H1 (cell line): ENCODE results near the gene ADRM1. TPM values are rescaled to one million over a fixed set of nuclear protein-coding genes. Genes with fewer than 3 reads are reported as not detected.

Experiments used
- CTCF ChIA-PET: fragments of 300-600 bp; sonication (Branson Sonifier 250); formaldehyde crosslinking; loops from one replicate; lab custom pipeline; 2021; ENCODE audit not compliant: partially characterized antibody; lab: Charles Lee
- POLR2A ChIA-PET: fragments of 300-600 bp; sonication (Branson Sonifier 250); formaldehyde crosslinking; loops from one replicate; lab custom pipeline; 2021; ENCODE audit warnings: inconsistent platforms; ENCODE audit not compliant: partially characterized antibody; lab: Charles Lee
- DNase-seq, 2 experiments: peaks; one replicate each; pipeline versions ENCODE4 v3.0.0 to v3.0.0-alpha.2; 2010 to 2022; ENCODE audit warnings: low spot score in 2 of 2, low read depth in 1 of 2, mixed read lengths in 1 of 2
- FAIRE-seq: peaks from 2 replicates; lab custom pipeline; 2011; peaks lifted over from hg19 to GRCh38; lab: Jason Lieb, UNC
- H2AFZ ChIP-seq: 2 replicates; pipeline ENCODE4 v1.8.1; 2012; ENCODE audit warnings: low read length, inconsistent platforms
- H2AK5ac ChIP-seq: 2 replicates; pipeline ENCODE4 v1.6.1; 2013; ENCODE audit warnings: low read depth, low read length
- H2BK120ac ChIP-seq: replicated peaks from 2 replicates; pipeline ENCODE3; 2013; ENCODE audit warnings: low read depth, low read length, inconsistent platforms
- H2BK12ac ChIP-seq: 2 replicates; pipeline ENCODE4 v1.6.1; 2013; ENCODE audit warnings: low read depth, low read length
- H2BK15ac ChIP-seq: 2 replicates; pipeline ENCODE4 v1.6.1; 2013; ENCODE audit warnings: low read length
- H2BK20ac ChIP-seq: 2 replicates; pipeline ENCODE4 v1.6.1; 2013; ENCODE audit warnings: low read length
- H2BK5ac ChIP-seq: 2 replicates; pipeline ENCODE4 v1.6.1; 2013; ENCODE audit warnings: low read depth, low read length
- H3K14ac ChIP-seq: 2 replicates; pipeline ENCODE4 v1.6.1; 2013; ENCODE audit warnings: inconsistent platforms; ENCODE audit not compliant: insufficient read length
- H3K18ac ChIP-seq: 2 replicates; pipeline ENCODE4 v1.6.1; 2013; ENCODE audit warnings: low read length; ENCODE audit errors: extremely low read depth
- H3K23ac ChIP-seq: 2 replicates; pipeline ENCODE4 v1.6.1; 2013; ENCODE audit warnings: inconsistent platforms; ENCODE audit not compliant: insufficient read length
- H3K23me2 ChIP-seq: 2 replicates; pipeline ENCODE4 v1.6.1; 2013; ENCODE audit warnings: low read depth, low read length
- H3K27ac ChIP-seq: 2 replicates; pipeline ENCODE4 v1.6.1; 2011; ENCODE audit warnings: low read depth, low read length, inconsistent platforms
- H3K27me3 ChIP-seq, 4 experiments: replicated peaks in 1 of 4; 1 replicate in 1 of 4; 2 replicates in 3 of 4; pipeline versions ENCODE4 v1.6.1 to v1.8.1; 2011 to 2013; ENCODE audit warnings: low read length in 3 of 4, mild to moderate bottlenecking in 3 of 4, inconsistent platforms in 2 of 4, mixed read lengths in 2 of 4, moderate library complexity in 1 of 4; ENCODE audit not compliant: control insufficient read depth in 3 of 4, insufficient read depth in 3 of 4; ENCODE audit errors: extremely low read depth in 1 of 4
- H3K36me3 ChIP-seq, 4 experiments: 2 replicates each; pipeline versions ENCODE4 v1.6.1 to v1.8.1; 2011 to 2013; ENCODE audit warnings: mild to moderate bottlenecking in 4 of 4, low read length in 3 of 4, moderate library complexity in 2 of 4, control low read depth in 1 of 4, inconsistent platforms in 1 of 4; ENCODE audit not compliant: insufficient read depth in 4 of 4, control insufficient read depth in 2 of 4
- H3K4ac ChIP-seq: replicated peaks from 2 replicates; pipeline ENCODE3; 2013; ENCODE audit warnings: low read length, low read depth, mixed read lengths, inconsistent platforms; ENCODE audit not compliant: insufficient read length
- H3K4me1 ChIP-seq, 4 experiments: replicated peaks in 1 of 4; 1 replicate in 1 of 4; 2 replicates in 3 of 4; pipeline versions ENCODE4 v1.6.1 to v1.8.1; 2011 to 2013; ENCODE audit warnings: low read length in 3 of 4, inconsistent platforms in 2 of 4, mixed read lengths in 1 of 4; ENCODE audit not compliant: insufficient read depth in 4 of 4, control insufficient read depth in 3 of 4
- H3K4me2 ChIP-seq, 2 experiments: 2 replicates each; pipeline versions ENCODE4 v1.6.1 to v1.8.1; 2011 to 2013; ENCODE audit warnings: low read depth in 2 of 2, low read length in 2 of 2, control low read depth in 1 of 2, inconsistent platforms in 1 of 2, mild to moderate bottlenecking in 1 of 2; ENCODE audit not compliant: insufficient read depth in 1 of 2
- H3K4me3 ChIP-seq, 4 experiments: fragments of 200-600, 300-600 bp in 1 of 4; sonication (generic), shearing (Covaris generic), sonication (Bioruptor Twin) in 1 of 4; 2 replicates each; pipeline versions ENCODE4 v1.5.1 to v1.8.1; 2011 to 2016; ENCODE audit warnings: low read length in 4 of 4, low read depth in 3 of 4, control low read depth in 2 of 4, inconsistent platforms in 2 of 4, mild to moderate bottlenecking in 2 of 4, mixed read lengths in 1 of 4, moderate library complexity in 1 of 4; ENCODE audit not compliant: insufficient read depth in 2 of 4; ENCODE audit errors: extremely low read depth in 1 of 4
- H3K56ac ChIP-seq: replicated peaks from 2 replicates; pipeline ENCODE3; 2013; ENCODE audit warnings: low read depth, mild to moderate bottlenecking, mixed read lengths, low read length, inconsistent platforms; ENCODE audit not compliant: insufficient read length
- H3K79me1 ChIP-seq: 2 replicates; pipeline ENCODE4 v1.6.1; 2013; ENCODE audit warnings: low read depth, low read length, control low read depth
- H3K79me2 ChIP-seq, 2 experiments: 2 replicates each; pipeline versions ENCODE4 v1.6.1 to v1.8.1; 2012 to 2013; ENCODE audit warnings: low read length in 2 of 2, mild to moderate bottlenecking in 2 of 2, inconsistent platforms in 1 of 2; ENCODE audit not compliant: insufficient read depth in 2 of 2, control insufficient read depth in 1 of 2
- H3K9ac ChIP-seq, 4 experiments: replicated peaks in 1 of 4; 1 replicate in 1 of 4; 2 replicates in 3 of 4; pipeline versions ENCODE4 v1.6.1 to v1.8.1; 2011 to 2013; ENCODE audit warnings: low read depth in 3 of 4, low read length in 3 of 4, control low read depth in 2 of 4, mild to moderate bottlenecking in 2 of 4, moderate library complexity in 2 of 4, inconsistent platforms in 1 of 4; ENCODE audit errors: extremely low read depth in 1 of 4
- H3K9me3 ChIP-seq, 2 experiments: 2 replicates each; pipeline versions ENCODE4 v1.6.1 to v1.8.1; 2012 to 2013; ENCODE audit warnings: mild to moderate bottlenecking in 2 of 2, moderate library complexity in 2 of 2, control low read depth in 1 of 2, inconsistent platforms in 1 of 2, low read depth in 1 of 2, low read length in 1 of 2, mixed read lengths in 1 of 2; ENCODE audit not compliant: insufficient read depth in 2 of 2
- H4K20me1 ChIP-seq, 2 experiments: replicated peaks in 1 of 2; 2 replicates each; pipeline versions ENCODE3 to v1.8.1; 2011 to 2013; ENCODE audit warnings: inconsistent platforms in 2 of 2, low read length in 2 of 2, mild to moderate bottlenecking in 1 of 2; ENCODE audit not compliant: insufficient read depth in 2 of 2, control insufficient read depth in 1 of 2
- H4K5ac ChIP-seq: 2 replicates; pipeline ENCODE4 v1.6.1; 2013; ENCODE audit warnings: low read length, low read depth, mixed read lengths, inconsistent platforms; ENCODE audit not compliant: insufficient read length
- H4K8ac ChIP-seq: 2 replicates; pipeline ENCODE4 v1.8.0; 2013; ENCODE audit warnings: mild to moderate bottlenecking, moderate library complexity, low read length, inconsistent platforms; ENCODE audit not compliant: insufficient read depth; ENCODE audit errors: extremely low read depth
- H4K91ac ChIP-seq: replicated peaks from 2 replicates; pipeline ENCODE3; 2013; ENCODE audit warnings: low read length, mixed read lengths, inconsistent platforms; ENCODE audit not compliant: insufficient read length
- BACH1 ChIP-seq: IDR thresholded peaks from 2 replicates; pipeline ENCODE4 v1.6.1; 2012; ENCODE audit warnings: low read length, improper control_type of control experiment
- CBX5 ChIP-seq: fragments of 300-800, 300-1000 bp; sonication (generic); IDR thresholded peaks from 2 replicates; pipeline ENCODE4 v1.7.1; 2016; ENCODE audit warnings: antibody characterized with exemption, low read length, low read depth
- EP300 ChIP-seq, 2 experiments: IDR thresholded peaks; 1 replicate in 1 of 2; 2 replicates in 1 of 2; pipeline ENCODE4 v1.6.1; 2011 to 2012; ENCODE audit warnings: low read depth in 2 of 2, low read length in 2 of 2, mild to moderate bottlenecking in 2 of 2, borderline replicate concordance in 1 of 2, inconsistent platforms in 1 of 2, moderate library complexity in 1 of 2
- JUN ChIP-seq: IDR thresholded peaks from 2 replicates; pipeline ENCODE4 v1.6.1; 2011; ENCODE audit warnings: low read depth, mild to moderate bottlenecking, improper control_type of control experiment, low read length
- JUND ChIP-seq: IDR thresholded peaks from 2 replicates; pipeline ENCODE4 v1.6.1; 2011; ENCODE audit warnings: mild to moderate bottlenecking, improper control_type of control experiment, low read length
- NRF1 ChIP-seq: IDR thresholded peaks from 2 replicates; pipeline ENCODE4 v1.6.1; 2011; ENCODE audit warnings: mild to moderate bottlenecking, low read depth, low read length, improper control_type of control experiment
- POLR2A ChIP-seq, 2 experiments: IDR thresholded peaks; 1 replicate in 1 of 2; 2 replicates in 1 of 2; pipeline ENCODE4 v1.6.1; 2011; ENCODE audit warnings: low read depth in 2 of 2, low read length in 2 of 2, mild to moderate bottlenecking in 2 of 2; ENCODE audit errors: control extremely low read depth in 1 of 2
- SIN3A ChIP-seq, 2 experiments: IDR thresholded peaks in 1 of 2; conservative IDR thresholded peaks in 1 of 2; 2 replicates each; pipeline ENCODE4 v1.6.1; 2011 to 2012; ENCODE audit warnings: low read length in 2 of 2, improper control_type of control experiment in 1 of 2, low read depth in 1 of 2, mild to moderate bottlenecking in 1 of 2
- SRF ChIP-seq: IDR thresholded peaks from 2 replicates; pipeline ENCODE4 v1.6.1; 2011; ENCODE audit warnings: mild to moderate bottlenecking, low read depth, low read length, moderate library complexity
- TEAD4 ChIP-seq: IDR thresholded peaks from 2 replicates; pipeline ENCODE4 v1.6.1; 2012; ENCODE audit warnings: low read depth, low read length, inconsistent platforms, mixed read lengths
- ZNF274 ChIP-seq: IDR thresholded peaks from 2 replicates; pipeline ENCODE4 v1.7.0; 2012; ENCODE audit warnings: low read length, borderline replicate concordance; ENCODE audit errors: extremely low read depth
- WGBS, 2 experiments: shearing (Covaris generic) in 1 of 2; methylation state at CpG; one replicate each; pipeline versions ENCODE4 v1.1.6 to v1.1.7; 2013 to 2015; ENCODE audit warnings: low lambda C conversion rate in 2 of 2, mixed read lengths in 2 of 2, inconsistent platforms in 1 of 2, low coverage in 1 of 2, missing lambda C conversion rate in 1 of 2; ENCODE audit not compliant: insufficient replicate concordance in 2 of 2, insufficient coverage in 1 of 2, insufficient read length in 1 of 2; ENCODE audit errors: extremely low coverage in 1 of 2, missing lambda C conversion rate in 1 of 2; 5-methylcytosine and 5-hydroxymethylcytosine counted together
- polyA plus RNA-seq, 7 experiments: library from polyadenylated mRNA; depleted of rRNA in 3 of 7; stranded (reverse) in 5 of 7; unstranded in 2 of 7; fragments of >200 nt in 5 of 7; fragments of 200-250 nt in 2 of 7; gene quantifications; 1 replicate in 5 of 7; 2 replicates in 1 of 7; 4 replicates in 1 of 7; pipeline versions ENCODE4 v1.2.1 to v1.2.3, GENCODE V29; 2011 to 2013; ENCODE audit warnings: missing spikeins in 2 of 7, mixed read lengths in 2 of 7
- total RNA-seq: library from RNA; stranded (reverse); fragmentation: NEBNext Ultra II Directional; extraction: Animal tissue kit (Norgen Biotek cat#: 25700); gene quantifications from 2 replicates; pipeline ENCODE4 v1.2.1, GENCODE V29; 2021

ADRM1 gene
- total and polyA plus RNA-seq, 2 of the 8 experiments (the other 6 are each of a cell fraction or from before 2014, with no cell fraction given) = 126 to 214 TPM

DNA sequence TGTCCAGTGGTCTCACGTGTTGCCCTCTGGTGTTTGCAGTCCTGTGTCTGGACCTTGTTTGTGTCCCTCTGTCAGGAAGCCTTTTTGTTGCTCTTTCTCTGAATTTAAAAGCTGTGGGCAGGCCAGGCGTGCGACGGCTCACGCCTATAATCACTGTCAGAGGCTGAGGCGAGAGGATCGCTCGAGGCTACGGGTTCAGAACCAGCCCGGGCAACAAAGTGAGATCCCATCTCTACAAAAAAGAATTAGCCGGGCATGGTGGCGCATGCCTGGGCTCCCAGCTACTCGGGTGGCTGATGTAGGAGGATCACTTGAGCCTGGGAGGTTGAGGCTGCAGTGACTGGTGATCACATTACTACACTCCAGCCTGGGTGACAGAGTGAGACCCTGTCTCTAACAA is 35.9 kb upstream of the ADRM1 start:
- H2BK20ac ChIP-seq = no peak overlapping the region
- ChIA-PET CTCF (interaction anchor here (0.8 to 1.5 kb wide), 4 partner anchors 11 to 256 kb away, joined by 3 to 4 read pairs (median 4); no protein-coding TSS in a partner anchor), POLR2A (no interaction called here)
- no peak overlapping the region for H3K4me2 ChIP-seq
- TF ChIP-seq NRF1 (no peak), BACH1 (no peak), JUN (no peak), ZNF274 (no peak), EP300 (IDR thresholded peaks at IDR 0.05; ENCODE audit: borderline replicate concordance in 1 of 2, low read depth in 2 of 2, low read length in 2 of 2) (no peak), SIN3A (conservative IDR thresholded peaks at IDR 0.05 in 1 of 2, IDR thresholded peaks at IDR 0.05 in 1 of 2; ENCODE audit: low read depth in 1 of 2, low read length in 2 of 2) (no peak), CBX5 (no peak), JUND (no peak), TEAD4 (no peak), POLR2A (IDR thresholded peaks at IDR 0.05; ENCODE audit: control extremely low read depth in 1 of 2, low read depth in 2 of 2, low read length in 2 of 2) (no peak), SRF (no peak)
- H3K4ac ChIP-seq = no peak overlapping the region
- no peak overlapping the region for H2BK12ac ChIP-seq
- no peak overlapping the region; the same call in 1 of the 2 replicates for H4K8ac ChIP-seq
- H3K23me2 ChIP-seq = no peaks in the 10 kb centered on the region
- no peaks in the 10 kb centered on the region for H3K4me1 ChIP-seq
- DNase-seq = no peak
- H2AK5ac ChIP-seq = no peak overlapping the region
- no peak overlapping the region for H2BK120ac ChIP-seq
- no peak overlapping the region for H3K9ac ChIP-seq
- no peak overlapping the region for H2AFZ ChIP-seq
- no peak overlapping the region for H3K14ac ChIP-seq
- H3K36me3 ChIP-seq = peaks cover 2 to 24% (median 15%) of the 10 kb centered on the region in 4 experiments; a peak in 6 of 8 replicates
- peaks cover 6% of the 10 kb centered on the region for H3K79me1 ChIP-seq
- no peak overlapping the region for H2BK15ac ChIP-seq
- no peak overlapping the region for H3K4me3 ChIP-seq
- peaks cover 0 to 2% of the 10 kb centered on the region in 2 experiments; a peak in 2 of 4 replicates for H3K9me3 ChIP-seq
- H4K20me1 ChIP-seq = peaks cover 0 to 5% of the 10 kb centered on the region in 2 experiments
- H3K56ac ChIP-seq = no peak overlapping the region
- no peak overlapping the region for H3K18ac ChIP-seq
- no peak overlapping the region for H3K23ac ChIP-seq
- H4K91ac ChIP-seq = no peak overlapping the region
- H2BK5ac ChIP-seq = no peak overlapping the region
- 87% methylated on average over 13 of the region's 13 CpGs; no CpG with 5 or more reads in 1 of the 2 experiments for WGBS, 2 experiments
- no peaks in the 10 kb centered on the region for H3K79me2 ChIP-seq
- no peaks in the 10 kb centered on the region for H3K27me3 ChIP-seq
- no peak for FAIRE-seq
- H3K27ac ChIP-seq = no peak overlapping the region
- no peak overlapping the region for H4K5ac ChIP-seq
